Activated CD8-positive, alpha-beta T cell treated with anti-CD3 and anti-CD28 coated beads for 36 hours (primary cell): Measurements from ENCODE around the gene TPST1. TPM values are rescaled to one million over a fixed set of nuclear protein-coding genes. Genes with fewer than 3 reads are reported as not detected.
"Not testable (repeated sequence)": the region's sequence is repeated elsewhere in the genome, so short reads cannot be mapped to it uniquely, and the experiment has no call there.

ENCODE experiments used
- ATAC-seq: fragments of 200-7000 bp; cut with Tn5 transposase; one replicate; pipeline ENCODE4 v1.10.0; 2021; ENCODE audit warnings: mild to moderate bottlenecking, moderate library complexity
- CTCF ChIA-PET: fragments of 350-600 bp; sonication (Branson Sonifier 250); formaldehyde crosslinking; loops from one replicate; lab custom pipeline; 2021; ENCODE audit warnings: antibody characterized with exemption; lab: Charles Lee
- POLR2A ChIA-PET: fragments of 350-600 bp; sonication (Branson Sonifier 250); formaldehyde crosslinking; loops from one replicate; lab custom pipeline; 2021; ENCODE audit warnings: antibody characterized with exemption; lab: Charles Lee
- DNase-seq: peaks from one replicate; pipeline ENCODE4 v3.0.0-alpha.2; 2020
- H3K27ac Mint-ChIP-seq: one replicate; pipeline ENCODE4 v1.8.0; 2021; ENCODE audit warnings: mild to moderate bottlenecking, mixed read lengths
- H3K27me3 Mint-ChIP-seq: one replicate; pipeline ENCODE4 v1.8.0; 2021; ENCODE audit warnings: mixed read lengths
- H3K36me3 Mint-ChIP-seq: one replicate; pipeline ENCODE4 v1.8.0; 2021; ENCODE audit warnings: low read depth, mixed read lengths
- H3K4me1 Mint-ChIP-seq: one replicate; pipeline ENCODE4 v1.8.0; 2021; ENCODE audit warnings: low read depth, mixed read lengths
- H3K4me3 Mint-ChIP-seq: one replicate; pipeline ENCODE4 v1.8.0; 2021; ENCODE audit warnings: mild to moderate bottlenecking, moderate library complexity, mixed read lengths
- H3K9me3 Mint-ChIP-seq: one replicate; pipeline ENCODE4 v1.8.0; 2021; ENCODE audit warnings: mixed read lengths
- intact Hi-C: fragments of 100-400 bp; cut with micrococcal nuclease; formaldehyde crosslinking; loops from one replicate; pipeline ENCODE4 v1.10.0; 2022
- total RNA-seq, 2 experiments: library from RNA; stranded (reverse); gene quantifications; one replicate each; pipeline ENCODE4 v1.2.3, GENCODE V29; 2021
- TF ChIP-seq, protein P1 (sequence below): fragments of 200-600 bp; IDR thresholded peaks from one replicate; pipeline ENCODE4 v1.8.0; 2022; ENCODE audit warnings: antibody characterized with exemption, mild to moderate bottlenecking

The TPST1 gene
- total RNA-seq, 2 experiments from 2014 or later = 2.4 TPM

DNA sequence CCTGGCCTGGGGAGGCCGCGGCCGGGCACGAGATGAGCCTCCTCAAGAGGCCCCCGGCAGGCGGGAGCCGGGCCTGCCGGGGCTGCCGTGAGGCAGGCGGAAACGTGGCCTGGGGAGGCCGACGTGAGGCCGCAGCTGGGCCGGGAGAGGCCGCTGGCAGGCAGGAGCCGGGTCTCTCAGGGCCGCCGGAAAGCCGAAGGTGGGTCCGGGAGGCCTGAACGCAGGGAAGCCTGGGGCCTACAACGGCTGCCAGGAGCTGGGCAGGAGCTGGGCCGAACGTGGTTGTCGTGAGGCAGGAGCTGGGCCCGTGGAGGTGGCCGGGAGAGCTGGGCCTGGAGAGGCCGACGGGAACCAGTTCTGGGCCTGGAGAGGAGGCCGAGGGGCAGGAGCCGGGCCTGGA lies 171.9 kb downstream of the TPST1 start:
- CTCF ChIA-PET = interaction anchor here (0.7 kb wide), 1 partner anchor 25 kb away, joined by 3 read pairs; no protein-coding TSS in a partner anchor
- Mint-ChIP-seq H3K27ac (no peak overlapping the region), H3K9me3 (peaks cover 3% of the 10 kb centered on the region), H3K27me3 (no peaks in the 10 kb centered on the region), H3K4me3 (no peak overlapping the region), H3K36me3 (peaks cover 29% of the 10 kb centered on the region), H3K4me1 (no peaks in the 10 kb centered on the region)
- TF ChIP-seq, protein P1, sequence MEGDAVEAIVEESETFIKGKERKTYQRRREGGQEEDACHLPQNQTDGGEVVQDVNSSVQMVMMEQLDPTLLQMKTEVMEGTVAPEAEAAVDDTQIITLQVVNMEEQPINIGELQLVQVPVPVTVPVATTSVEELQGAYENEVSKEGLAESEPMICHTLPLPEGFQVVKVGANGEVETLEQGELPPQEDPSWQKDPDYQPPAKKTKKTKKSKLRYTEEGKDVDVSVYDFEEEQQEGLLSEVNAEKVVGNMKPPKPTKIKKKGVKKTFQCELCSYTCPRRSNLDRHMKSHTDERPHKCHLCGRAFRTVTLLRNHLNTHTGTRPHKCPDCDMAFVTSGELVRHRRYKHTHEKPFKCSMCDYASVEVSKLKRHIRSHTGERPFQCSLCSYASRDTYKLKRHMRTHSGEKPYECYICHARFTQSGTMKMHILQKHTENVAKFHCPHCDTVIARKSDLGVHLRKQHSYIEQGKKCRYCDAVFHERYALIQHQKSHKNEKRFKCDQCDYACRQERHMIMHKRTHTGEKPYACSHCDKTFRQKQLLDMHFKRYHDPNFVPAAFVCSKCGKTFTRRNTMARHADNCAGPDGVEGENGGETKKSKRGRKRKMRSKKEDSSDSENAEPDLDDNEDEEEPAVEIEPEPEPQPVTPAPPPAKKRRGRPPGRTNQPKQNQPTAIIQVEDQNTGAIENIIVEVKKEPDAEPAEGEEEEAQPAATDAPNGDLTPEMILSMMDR = no peak
- intact Hi-C loops = no loop called here
- DNase-seq = no peak
- POLR2A ChIA-PET = no interaction called here
- no peak for ATAC-seq

DNA sequence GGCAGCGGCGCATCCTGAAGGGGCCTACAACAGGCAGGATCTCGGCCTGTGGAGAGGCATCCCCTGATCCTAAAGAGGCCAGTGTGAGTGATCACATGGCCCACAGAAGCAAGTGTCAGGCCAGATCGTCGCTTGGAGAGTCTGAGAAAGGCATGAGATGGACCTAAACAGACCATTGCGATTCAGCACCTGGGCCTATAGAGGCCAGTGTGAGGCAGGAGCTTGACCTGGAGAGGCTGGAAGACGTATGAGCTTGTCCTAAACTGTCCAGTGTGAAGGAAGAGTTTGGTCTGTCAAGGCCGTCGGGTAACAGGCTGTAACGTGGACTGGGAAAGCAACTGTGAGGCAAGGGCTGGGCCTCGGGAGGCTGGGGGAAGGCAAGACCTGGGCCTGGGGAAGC lies 172.6 kb downstream of the TPST1 start:
- H3K27ac Mint-ChIP-seq = no peak overlapping the region
- H3K9me3 Mint-ChIP-seq = peaks cover 3% of the 10 kb centered on the region
- H3K36me3 Mint-ChIP-seq = peaks cover 30% of the 10 kb centered on the region
- no peaks in the 10 kb centered on the region for H3K27me3 Mint-ChIP-seq
- CTCF ChIA-PET = no interaction called here
- intact Hi-C loops = no loop called here
- DNase-seq (no peak), ATAC-seq (no peak)
- TF ChIP-seq, protein P1 = no peak
- no peaks in the 10 kb centered on the region for H3K4me1 Mint-ChIP-seq
- POLR2A ChIA-PET = no interaction called here
- no peak overlapping the region for H3K4me3 Mint-ChIP-seq

DNA sequence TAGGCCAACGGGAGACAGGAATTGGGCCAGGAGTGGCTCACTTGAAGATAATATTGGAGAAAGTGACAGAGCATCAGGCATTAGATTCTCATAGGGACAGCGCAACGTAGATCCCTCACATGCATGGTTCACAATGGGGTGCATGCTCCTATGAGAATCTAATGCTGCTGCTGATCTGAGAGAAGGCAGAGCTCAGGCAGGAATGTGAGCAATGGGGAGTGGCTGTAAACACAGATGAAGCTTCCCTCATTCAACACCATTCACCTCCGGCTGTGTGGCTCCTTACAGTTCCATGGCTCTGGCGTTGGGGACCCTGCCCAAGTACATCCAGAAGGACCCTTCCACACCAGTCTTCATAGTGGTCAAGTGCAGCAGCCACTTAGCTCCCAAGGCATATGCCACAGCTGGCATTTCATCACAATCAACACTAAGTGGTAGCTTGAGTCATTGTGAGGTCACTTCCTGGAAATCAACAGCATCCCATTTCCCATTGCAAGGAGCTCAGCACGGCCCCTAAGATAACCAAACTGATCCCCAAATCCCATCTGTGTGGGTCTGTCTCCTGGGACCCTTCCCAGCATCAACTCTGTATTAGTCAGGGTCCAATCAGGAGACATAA lies 174.5 kb downstream of the TPST1 start:
- TF ChIP-seq, protein P1 = no peak
- Mint-ChIP-seq H3K27me3 (no peaks in the 10 kb centered on the region), H3K4me3 (no peak overlapping the region), H3K36me3 (peaks cover 30% of the 10 kb centered on the region), H3K27ac (no peak overlapping the region), H3K4me1 (no peaks in the 10 kb centered on the region), H3K9me3 (peaks cover 3% of the 10 kb centered on the region)
- POLR2A ChIA-PET = interaction anchor here (0.7 kb wide), 1 partner anchor 35 kb away, joined by 3 read pairs; no protein-coding TSS in a partner anchor
- intact Hi-C loops = no loop called here
- CTCF ChIA-PET = no interaction called here
- DNase-seq = no peak
- ATAC-seq = no peak

DNA sequence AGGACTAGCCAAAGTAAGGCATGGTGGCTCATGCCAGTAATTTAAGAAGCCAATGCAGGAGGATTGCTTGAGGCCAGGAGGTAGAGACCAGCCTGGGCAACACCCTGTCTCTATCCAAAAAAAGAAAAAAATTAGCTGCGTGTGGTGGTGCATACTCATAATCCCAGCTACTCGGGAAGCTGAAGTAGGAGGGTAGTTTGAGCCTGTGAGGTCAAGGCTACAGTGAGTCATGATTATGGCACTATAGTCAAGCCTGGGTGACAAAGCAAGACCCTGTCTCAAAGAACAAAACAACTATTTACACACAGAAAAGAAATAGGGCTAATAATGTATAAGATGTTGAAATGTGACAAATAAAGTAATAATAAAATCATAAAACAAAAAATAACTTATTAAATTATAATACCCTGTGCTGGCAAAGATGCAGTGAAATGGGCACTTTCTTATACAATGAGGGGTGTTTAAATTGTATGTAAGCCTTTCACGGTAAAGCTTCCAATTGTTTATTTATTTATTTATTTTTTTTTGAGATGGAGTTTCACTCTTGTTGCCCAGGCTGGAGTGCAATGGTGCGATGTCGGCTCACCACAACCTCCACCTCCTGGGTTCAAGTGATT lies 175.2 kb downstream of the TPST1 start:
- Mint-ChIP-seq H3K36me3 (peaks cover 30% of the 10 kb centered on the region), H3K4me3 (no peak overlapping the region), H3K4me1 (no peaks in the 10 kb centered on the region), H3K27ac (no peak overlapping the region), H3K27me3 (no peaks in the 10 kb centered on the region), H3K9me3 (peaks cover 3% of the 10 kb centered on the region)
- CTCF ChIA-PET = no interaction called here
- DNase-seq = no peak
- TF ChIP-seq, protein P1 = no peak
- no peak for ATAC-seq
- intact Hi-C loops = no loop called here
- POLR2A ChIA-PET = no interaction called here

DNA sequence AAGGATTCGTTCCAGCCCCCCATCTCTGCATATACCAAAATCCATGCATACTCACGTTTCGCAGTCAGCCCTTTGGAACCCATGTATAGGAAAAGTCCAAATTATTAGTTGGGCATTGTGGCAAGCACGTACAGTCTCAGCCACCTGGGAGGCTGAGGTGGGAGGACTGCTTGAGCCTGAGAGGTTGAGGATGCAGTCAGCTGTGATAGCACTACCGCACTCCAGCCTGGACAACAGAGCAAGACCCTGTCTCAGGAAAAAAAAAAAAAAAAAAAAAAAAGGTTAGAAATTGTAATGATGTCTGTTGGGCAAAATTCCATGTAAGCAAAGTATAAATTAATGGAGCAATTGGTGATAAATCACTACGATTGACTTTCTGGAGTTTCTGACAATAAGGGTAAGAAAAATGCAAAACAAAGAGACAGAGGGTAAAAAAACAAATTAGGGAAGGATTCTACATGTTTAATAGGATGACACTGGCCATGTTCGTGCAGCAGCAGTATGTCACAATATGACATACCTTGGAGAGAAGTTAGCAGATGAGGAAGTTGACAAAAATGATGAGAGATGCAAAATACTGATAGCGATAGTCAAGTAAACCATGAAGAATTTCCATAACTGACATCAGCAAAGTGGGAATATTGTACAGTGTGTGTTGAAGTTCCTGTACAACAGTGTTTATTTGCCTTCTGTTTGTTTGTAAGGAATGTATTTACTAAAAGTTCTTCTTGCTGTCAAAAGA lies 177.2 kb downstream of the TPST1 start:
- H3K9me3 Mint-ChIP-seq, H3K4me1 Mint-ChIP-seq, ATAC-seq, CTCF ChIA-PET, H3K27me3 Mint-ChIP-seq, POLR2A ChIA-PET, H3K27ac Mint-ChIP-seq, H3K4me3 Mint-ChIP-seq, DNase-seq, intact Hi-C loops: not testable (repeated sequence)
- H3K36me3 Mint-ChIP-seq = peaks cover 27% of the 10 kb centered on the region

DNA sequence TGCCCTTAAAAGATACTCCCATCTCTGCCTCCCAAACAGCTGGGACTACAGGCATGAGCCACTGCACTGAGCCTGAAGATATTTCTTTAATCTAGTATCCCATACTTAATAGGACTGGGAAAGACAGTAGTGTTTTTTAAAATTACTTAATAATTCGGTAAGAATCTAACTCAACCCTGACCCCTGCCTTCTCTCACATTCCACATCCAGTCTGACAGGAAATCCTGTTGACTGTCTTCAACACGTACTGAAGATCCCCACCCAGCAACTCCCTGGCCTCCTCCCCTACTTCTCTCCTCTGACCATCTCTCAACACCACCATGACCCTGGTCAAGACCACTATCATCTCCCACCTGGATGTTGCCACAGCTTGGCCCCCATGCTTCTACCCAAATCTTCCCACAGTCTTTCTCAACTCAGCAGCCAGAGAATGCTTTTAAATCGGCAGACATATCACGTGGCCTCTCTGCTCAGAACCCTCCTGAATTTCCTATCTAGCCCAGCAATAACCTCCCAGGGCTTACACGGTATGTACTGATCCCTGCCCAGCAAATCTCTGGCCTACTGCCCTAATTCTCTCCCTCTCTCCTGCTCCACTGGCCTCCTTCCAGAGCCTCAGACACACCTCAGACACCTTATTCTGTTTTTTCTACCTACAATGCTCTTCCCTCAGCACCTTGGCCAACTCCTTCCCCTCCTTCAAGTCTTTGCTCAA lies 180.2 kb downstream of the TPST1 start:
- ATAC-seq, H3K36me3 Mint-ChIP-seq, POLR2A ChIA-PET, DNase-seq, intact Hi-C loops, CTCF ChIA-PET, H3K9me3 Mint-ChIP-seq, H3K27me3 Mint-ChIP-seq, H3K27ac Mint-ChIP-seq, H3K4me1 Mint-ChIP-seq, H3K4me3 Mint-ChIP-seq: not testable (repeated sequence)

DNA sequence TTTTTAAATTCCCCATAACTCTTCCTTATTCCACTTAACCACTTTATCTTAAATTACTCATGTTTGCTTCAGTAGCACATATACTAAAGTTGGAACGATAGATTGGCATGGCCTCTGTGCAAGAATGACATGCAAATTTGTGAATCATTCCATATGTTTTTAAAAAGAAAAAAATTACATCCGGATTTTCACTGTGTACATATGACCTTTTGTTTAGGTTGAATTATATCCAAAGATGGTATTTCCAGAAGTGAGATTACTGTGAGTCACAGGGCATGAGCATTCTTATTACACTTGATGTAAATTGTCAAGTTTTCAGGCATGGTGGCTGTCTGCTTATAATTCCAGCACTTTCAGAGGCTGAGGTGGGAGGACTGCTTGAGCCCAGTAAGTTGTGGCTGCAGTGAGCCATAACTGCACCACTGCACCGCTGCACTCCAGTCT lies 190.0 kb downstream of the TPST1 start:
- intact Hi-C loops = not testable (repeated sequence)

DNA sequence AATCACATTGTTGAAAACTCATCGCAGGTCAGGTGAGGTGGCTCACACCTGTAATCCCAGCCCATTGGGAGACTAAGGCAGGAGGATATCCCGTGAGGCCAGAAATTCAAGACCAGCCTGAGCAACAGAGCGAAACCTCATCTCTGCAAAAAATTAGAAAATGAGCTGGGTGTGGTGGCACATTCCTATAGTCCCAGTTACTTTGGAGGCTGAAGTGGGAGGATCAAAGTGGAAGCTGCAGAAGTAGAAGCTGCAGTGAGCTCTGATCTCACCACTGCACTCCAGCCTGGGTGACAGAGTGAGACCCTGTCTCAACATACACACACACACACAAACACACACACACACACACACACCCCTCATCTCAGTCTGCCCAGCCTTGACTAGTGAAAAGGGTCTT lies 190.9 kb downstream of the TPST1 start:
- DNase-seq, intact Hi-C loops, ATAC-seq, H3K27me3 Mint-ChIP-seq, CTCF ChIA-PET, H3K4me1 Mint-ChIP-seq, H3K27ac Mint-ChIP-seq, H3K9me3 Mint-ChIP-seq, H3K4me3 Mint-ChIP-seq, POLR2A ChIA-PET, H3K36me3 Mint-ChIP-seq: not testable (repeated sequence)

More for the DNA sequence above, 190.0 kb downstream of the TPST1 start:
- CTCF ChIA-PET, H3K4me3 Mint-ChIP-seq, ATAC-seq, H3K4me1 Mint-ChIP-seq, H3K36me3 Mint-ChIP-seq, POLR2A ChIA-PET, H3K9me3 Mint-ChIP-seq, DNase-seq, H3K27me3 Mint-ChIP-seq, H3K27ac Mint-ChIP-seq: not testable (repeated sequence)
